ENCODE measurements around the gene PTPN1. TPM values are rescaled to one million over a fixed set of nuclear protein-coding genes. Genes with fewer than 3 reads are reported as not detected.

The PTPN1 gene
- total and polyA plus RNA-seq, 10 of the 15 experiments (the other 5 are each of a cell fraction or from before 2014, with no cell fraction given) = 15.9 to 74.7 (median 43.9) TPM

GRCh38 chr20:50548396-50548795 lies 38.2 kb downstream of the PTPN1 start (continued):
- TF ChIP-seq SPI1 (IDR thresholded peaks at IDR 0.05; ENCODE audit: borderline replicate concordance, insufficient read depth, low read depth, low read length) (no peak), SREBF2 (IDR thresholded peaks at IDR 0.05; ENCODE audit: low read length) (no peak), NFIC (IDR thresholded peaks at IDR 0.05; ENCODE audit: low read depth, low read length) (no peak)

GRCh38 chr20:50550531-50550930 lies 40.3 kb downstream of the PTPN1 start:
- no peak for TF ChIP-seq SREBF1 (IDR thresholded peaks at IDR 0.05; ENCODE audit: low read length)
- no peak for TF ChIP-seq ZSCAN29 (IDR thresholded peaks at IDR 0.05)
- TF ChIP-seq BCLAF1 (IDR thresholded peaks at IDR 0.05) = no peak
- TF ChIP-seq SMAD1 (IDR thresholded peaks at IDR 0.05; ENCODE audit: low read depth, partially characterized antibody) = no peak
- peaks cover 36% of the 10 kb centered on the region for H3K4me1 ChIP-seq (ENCODE audit: control insufficient read depth, insufficient read depth, low read length)
- in situ Hi-C loops (cut with MboI) (no loop called here), intact Hi-C loops (cut with micrococcal nuclease; ENCODE audit: unreplicated experiment) (no loop called here)
- DNase-seq (ENCODE audit: low read depth, low spot score) (no peak), FAIRE-seq (no peak), ATAC-seq (no peak)
- no peak overlapping the region for H3K4me3 ChIP-seq
- H3K27me3 ChIP-seq (replicated peaks in 1 of 2; ENCODE audit: control insufficient read depth in 2 of 2, insufficient read depth in 2 of 2, low read length in 1 of 2) = no peaks in the 10 kb centered on the region
- CTCF ChIA-PET = interaction anchor here (0.5 to 3.7 kb wide), 13 partner anchors 9 to 622 kb away, joined by 3 to 14 read pairs (median 3); partner anchors contain the start of gene PTPN1
- H3K9me3 ChIP-seq (replicated peaks; ENCODE audit: control insufficient read depth, insufficient read depth, low read length) = peaks cover 9% of the 10 kb centered on the region; the same call in 2 of the 3 replicates
- peaks cover 83% of the 10 kb centered on the region for H3K79me2 ChIP-seq (ENCODE audit: control insufficient read depth, insufficient read depth, low read length)
- H3K27ac ChIP-seq (ENCODE audit: control insufficient read depth, insufficient read depth) = no peak overlapping the region
- POLR2A ChIA-PET = interaction anchor here (0.8 to 1.7 kb wide), 6 partner anchors 10 to 40 kb away, joined by 3 to 5 read pairs (median 4); no protein-coding TSS in a partner anchor
- H2AFZ ChIP-seq (ENCODE audit: control insufficient read depth, low read depth, low read length) = no peak overlapping the region
- no TSS peak for BruUV-seq (replicated peaks)
- RAD21 ChIA-PET (ENCODE audit: unreplicated experiment) = interaction anchor here (12.3 kb wide), 1 partner anchor 35 kb away, joined by 167 read pairs; the partner anchor contains the start of gene PTPN1
- SMC1A ChIA-PET (ENCODE audit: uncharacterized antibody, unreplicated experiment) = interaction anchor here (73.1 to 95.1 kb wide), 2 partner anchors 5 to 42 kb away, joined by 2799 read pairs; partner anchors contain the start of gene PTPN1
- H4K20me1 ChIP-seq (ENCODE audit: control insufficient read depth, insufficient read depth) = no peaks in the 10 kb centered on the region; the same call in 1 of the 2 replicates
- WGBS (ENCODE audit: insufficient coverage, insufficient replicate concordance, low lambda C conversion rate, missing lambda C conversion rate) = 39% methylated on average over 2 of the region's 2 CpGs
- H3K9ac ChIP-seq (ENCODE audit: control insufficient read depth, insufficient read depth, low read length) = no peak overlapping the region
- peaks cover 0 to 4% of the 10 kb centered on the region in 2 experiments; a peak in 2 of 4 replicates for H3K36me3 ChIP-seq (ENCODE audit: control insufficient read depth in 2 of 2, insufficient read depth in 2 of 2, low read length in 1 of 2)
- H3K4me2 ChIP-seq (ENCODE audit: control insufficient read depth, insufficient read depth) = no peak overlapping the region

Data from GM12878 (cell line).